ENCODE measurements around the gene EIF2AK2.

The EIF2AK2 gene

DNA sequence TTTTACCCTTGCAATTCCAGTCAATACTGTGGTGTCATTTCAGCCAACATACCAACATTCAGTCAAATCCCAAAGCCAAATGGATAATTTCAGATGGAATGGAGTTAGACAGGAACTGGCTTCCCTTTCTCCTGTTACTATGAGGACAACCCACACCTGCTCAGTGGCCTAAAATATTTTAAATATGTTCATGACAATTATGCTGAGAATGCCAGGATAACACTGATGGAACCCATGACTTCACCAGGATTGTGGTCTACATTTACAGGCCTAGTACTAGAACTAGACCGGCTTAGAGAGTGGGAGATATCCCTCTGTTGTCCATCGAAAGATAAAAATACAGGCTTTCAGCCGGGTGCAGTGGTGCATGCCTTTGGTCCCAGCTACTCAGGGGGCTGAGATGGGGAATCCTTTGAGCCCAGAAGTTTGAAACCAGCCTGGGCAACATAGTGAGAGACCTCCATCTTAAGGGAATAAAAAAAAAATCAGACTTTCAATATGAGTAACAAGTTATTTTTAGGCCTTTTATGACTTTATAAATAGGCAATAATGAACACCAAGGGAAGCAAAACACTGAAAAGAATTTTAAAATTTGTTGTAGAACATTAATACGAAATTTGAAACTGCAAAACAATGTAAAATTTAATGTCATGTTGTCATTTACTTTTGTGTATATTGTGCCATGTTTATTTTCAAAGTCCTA, 58.2 kb downstream of the EIF2AK2 start:
- no peak for DNase-seq

- no peak for DNase-seq
These were observed 60.2 kb downstream of the EIF2AK2 start for GRCh38 chr2:37096568-37096967.

- no peak for DNase-seq
These were observed 64.9 kb downstream of the EIF2AK2 start for GRCh38 chr2:37091873-37092272.

DNA sequence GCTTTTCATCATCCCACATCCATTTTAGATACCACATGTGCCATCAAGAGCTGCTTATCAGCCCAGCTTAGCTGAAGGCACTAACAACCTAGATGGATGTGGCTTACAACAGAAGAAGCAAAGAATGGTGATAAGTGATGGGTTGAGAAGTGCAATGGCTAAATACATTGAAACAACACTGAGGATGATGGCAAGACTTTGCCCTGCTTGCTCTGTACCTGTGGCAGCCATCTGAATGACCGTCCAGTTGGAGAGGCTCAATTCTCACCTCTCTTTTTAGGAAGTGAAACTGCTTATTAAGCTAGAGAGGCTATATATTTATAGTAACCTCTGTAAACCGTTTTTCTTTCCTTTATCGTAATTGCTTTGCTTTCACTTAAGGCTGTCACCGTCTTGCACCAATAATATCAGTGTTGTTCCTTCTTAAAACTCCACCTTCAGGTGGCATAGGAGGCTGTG, 66.7 kb downstream of the EIF2AK2 start:
- DNase-seq: no peak

GRCh38 chr2:37085731-37086147, 71.0 kb downstream of the EIF2AK2 start:
- no peak for DNase-seq

DNA sequence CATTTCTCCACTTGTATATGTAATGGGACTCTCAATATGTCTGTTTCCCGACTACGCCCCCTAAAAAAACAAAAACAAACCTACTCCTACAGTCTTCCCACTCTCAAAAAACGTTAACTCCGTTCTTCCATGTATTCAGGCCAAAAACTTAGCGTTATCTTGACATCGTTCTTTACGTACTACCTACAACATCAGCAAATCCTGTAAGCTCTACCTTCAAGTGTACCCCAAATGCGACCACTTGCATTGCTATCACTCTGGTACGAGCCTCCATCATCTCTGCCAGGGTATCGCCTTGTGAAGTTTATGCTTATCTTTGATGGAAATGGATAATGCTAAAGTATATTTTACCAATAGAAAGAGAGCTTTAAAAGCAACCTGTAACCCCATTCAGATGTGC, 72.0 kb downstream of the EIF2AK2 start:
- no peak for DNase-seq

GRCh38 chr2:37083873-37084794, 72.6 kb downstream of the EIF2AK2 start, which contains the start of the genes GPATCH11 and HEATR5B:
Gene GPATCH11, plus strand, starts transcription at chr2:37084518. Its CDS starts 3,864 bp downstream, at chr2:37088382.
Gene HEATR5B, minus strand, starts transcription at chr2:37084372. Its CDS starts 958 bp downstream, at chr2:37083414.
- DNase-seq: peak; percentile 96

DNA sequence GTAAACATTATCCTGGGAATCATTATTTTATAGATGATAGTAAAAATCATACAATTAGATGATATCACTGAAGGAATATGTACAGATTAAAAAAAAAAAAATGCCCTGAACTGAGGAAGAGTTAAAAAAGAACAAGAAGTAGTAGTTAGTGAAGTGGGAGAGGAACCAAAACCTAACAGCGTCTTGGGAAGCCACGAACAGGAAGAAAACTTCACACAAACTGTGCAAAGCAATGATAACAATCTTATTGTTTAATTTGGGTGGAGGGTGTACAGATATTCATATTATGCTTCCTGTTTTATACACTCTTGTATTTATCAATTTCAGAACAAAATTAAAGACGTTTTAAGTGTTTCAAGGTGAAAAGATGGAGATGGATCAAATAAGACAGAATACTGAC, 76.1 kb downstream of the EIF2AK2 start:
- no peak for DNase-seq

- no peak for DNase-seq
These were observed 76.5 kb downstream of the EIF2AK2 start for GRCh38 chr2:37080266-37080665.

GRCh38 chr2:37070931-37071330, 85.8 kb downstream of the EIF2AK2 start:
- no peak for DNase-seq

DNA sequence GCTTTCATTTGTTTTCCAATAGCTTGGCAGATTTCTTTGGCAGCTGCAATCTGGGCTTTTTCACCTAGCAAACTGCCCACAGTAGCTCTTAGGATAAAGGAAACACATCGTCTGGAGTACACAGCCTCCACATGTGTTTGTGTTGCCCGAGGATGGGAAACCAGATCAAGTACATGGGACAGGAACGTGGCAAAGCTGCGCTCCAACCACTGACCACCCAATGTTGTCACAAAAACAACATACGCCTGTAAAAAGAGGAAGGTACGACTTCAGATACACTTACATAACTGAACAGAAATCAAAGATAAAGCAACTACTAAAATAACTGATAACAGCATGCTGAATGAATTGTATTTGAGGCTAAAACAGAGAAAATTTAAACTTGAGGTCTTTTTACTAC, 88.1 kb downstream of the EIF2AK2 start:
- no peak for DNase-seq

DNA sequence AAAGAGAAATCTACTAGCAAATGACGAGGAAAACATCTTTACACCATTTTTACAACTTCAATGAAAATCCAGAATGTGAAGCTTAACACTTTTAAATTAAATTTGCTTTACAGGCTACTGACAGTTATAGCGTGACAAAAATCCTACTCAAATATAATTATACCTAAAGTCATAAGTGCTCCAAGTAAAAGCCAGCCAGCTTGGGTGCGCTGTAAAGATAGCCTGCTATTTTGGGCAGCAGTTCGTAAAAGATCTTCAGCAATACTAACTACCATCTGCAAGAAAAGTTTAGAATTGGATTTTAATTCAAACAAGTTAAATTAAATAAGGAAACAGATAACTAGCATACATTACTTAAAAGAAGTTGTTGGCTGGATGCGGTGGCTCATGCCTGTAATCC, 95.0 kb downstream of the EIF2AK2 start:
- DNase-seq: no peak

- no peak for DNase-seq
These were observed 95.6 kb downstream of the EIF2AK2 start for GRCh38 chr2:37061013-37061711.

DNA sequence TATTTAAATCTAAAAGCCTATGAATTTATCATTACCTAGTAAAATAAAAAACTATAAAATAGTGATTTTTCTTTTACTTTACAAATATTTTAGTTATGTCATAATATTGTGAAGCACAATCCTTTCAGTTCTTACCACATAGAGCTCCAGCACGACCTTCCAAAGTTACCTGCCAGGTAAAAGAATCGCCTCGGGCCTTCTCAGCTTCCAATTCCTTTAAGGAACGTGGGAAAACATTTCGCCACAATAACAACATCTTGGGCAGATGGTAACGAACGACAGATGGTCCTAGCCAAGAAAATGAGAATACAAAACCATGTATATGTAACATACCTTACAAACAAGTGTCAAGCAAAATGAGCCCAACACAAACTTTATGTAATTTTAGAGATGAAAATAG, 96.3 kb downstream of the EIF2AK2 start:
- DNase-seq: no peak

DNA sequence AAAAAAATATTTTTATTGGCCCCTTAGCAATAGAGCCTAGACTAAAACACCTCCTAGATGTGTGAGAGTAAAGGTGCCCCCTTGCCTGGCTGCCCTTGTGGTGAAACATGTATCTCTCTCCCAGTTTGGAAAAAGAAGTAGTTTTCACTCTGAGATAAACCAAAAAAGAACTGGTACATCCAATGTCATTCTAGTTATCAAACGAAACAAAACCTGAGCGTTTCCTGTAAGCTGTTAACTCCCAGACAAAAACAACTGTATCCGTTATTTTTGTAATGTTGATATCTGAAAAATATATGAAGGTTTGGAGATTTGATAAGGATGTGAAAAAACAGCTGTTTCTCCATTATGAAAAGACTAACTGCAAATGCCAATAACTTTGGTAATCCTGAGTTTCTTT, 96.9 kb downstream of the EIF2AK2 start:
- no peak for DNase-seq

DNA sequence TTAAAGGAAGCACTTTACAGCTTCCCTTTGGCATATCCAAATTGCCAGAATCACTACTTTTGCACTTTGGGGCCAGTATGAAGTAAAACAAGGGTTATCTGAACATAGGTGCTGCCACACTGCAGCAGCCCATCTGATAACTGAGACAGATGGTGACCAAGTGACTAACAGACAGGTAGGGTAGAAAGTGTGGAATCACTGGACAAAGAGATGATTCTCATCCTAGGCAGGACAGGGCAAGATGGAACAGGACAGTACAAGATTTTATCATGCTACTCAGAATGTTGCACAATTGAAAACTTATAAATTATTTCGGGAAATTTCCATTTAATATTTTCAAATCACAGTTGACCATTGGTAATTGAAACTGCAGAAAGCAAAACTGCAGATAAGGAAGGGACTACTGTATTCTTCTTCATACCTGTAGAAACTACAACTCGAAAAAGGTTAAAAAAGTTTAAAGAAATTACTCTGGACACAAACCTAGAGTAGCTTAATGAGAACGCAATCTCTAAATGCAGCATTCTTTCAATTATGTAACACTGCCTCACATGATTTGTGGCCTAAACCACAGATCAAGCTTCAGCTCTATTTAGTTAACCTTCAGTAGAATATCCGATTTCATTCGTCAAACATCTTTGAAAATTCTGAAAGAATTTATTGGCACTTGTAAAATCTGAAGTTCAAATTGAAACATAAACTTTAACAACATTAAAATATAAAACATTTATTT, 104.0 kb downstream of the EIF2AK2 start:
- no peak for DNase-seq

Data from SHP77 treated with DMSO at 0.1 percent for 48 hours (cell line).